Neural cell (in vitro differentiated cells): ENCODE data around the gene MACROD1. TPM values are rescaled to one million over a fixed set of nuclear protein-coding genes. Genes with fewer than 3 reads are reported as not detected.

Experiments
- H2AFZ ChIP-seq: fragments of 200-600, 300-800 bp; sonication (generic), shearing (Covaris generic); 2 replicates; pipeline ENCODE4 v1.6.0; 2014; ENCODE audit warnings: low read depth, mild to moderate bottlenecking, antibody characterized with exemption, low read length, moderate library complexity
- H3F3A ChIP-seq: fragments of 200-600 bp; shearing (Covaris generic); 2 replicates; pipeline ENCODE4 v1.6.1; 2016; ENCODE audit warnings: mild to moderate bottlenecking, moderate library complexity, mixed read lengths, antibody characterized with exemption, low read length; ENCODE audit not compliant: insufficient read depth, poor library complexity, severe bottlenecking
- H3K27ac ChIP-seq: fragments of 200-600, 300-800 bp; sonication (generic), shearing (Covaris generic); 2 replicates; pipeline ENCODE4 v1.5.1; 2014; ENCODE audit warnings: mild to moderate bottlenecking, low read length, moderate library complexity
- H3K27me3 ChIP-seq: fragments of 300-800, 200-600 bp; sonication (generic), shearing (Covaris generic); 2 replicates; pipeline ENCODE4 v1.6.0; 2014; ENCODE audit warnings: mild to moderate bottlenecking, low read depth, low read length, moderate library complexity; ENCODE audit not compliant: insufficient read depth
- H3K36me3 ChIP-seq: fragments of 300-800, 200-600 bp; sonication (generic), shearing (Covaris generic); 2 replicates; pipeline ENCODE4 v1.5.1; 2014; ENCODE audit warnings: mild to moderate bottlenecking, antibody characterized with exemption, low read length, moderate library complexity; ENCODE audit not compliant: insufficient read depth
- H3K4me2 ChIP-seq: fragments of 300-800, 200-600 bp; sonication (generic), shearing (Covaris generic); 2 replicates; pipeline ENCODE4 v1.6.0; 2014; ENCODE audit warnings: mild to moderate bottlenecking, low read length
- H3K4me3 ChIP-seq: fragments of 300-800, 200-600 bp; sonication (generic), shearing (Covaris generic); 2 replicates; pipeline ENCODE4 v1.5.1; 2014; ENCODE audit warnings: mild to moderate bottlenecking, low read length, moderate library complexity
- H3K79me2 ChIP-seq: fragments of 200-600 bp; shearing (Covaris generic); replicated peaks from 2 replicates; pipeline ENCODE4 v1.6.0; 2014; ENCODE audit warnings: mild to moderate bottlenecking, low read length, moderate library complexity; ENCODE audit not compliant: insufficient read depth
- H3K9ac ChIP-seq: fragments of 300-800, 200-600 bp; sonication (generic), shearing (Covaris generic); 2 replicates; pipeline ENCODE4 v1.6.1; 2016; ENCODE audit warnings: mild to moderate bottlenecking, low read length, mixed read lengths
- H3K9me2 ChIP-seq: fragments of 200-600 bp; shearing (Covaris generic); 2 replicates; pipeline ENCODE4 v1.6.1; 2016; ENCODE audit warnings: mild to moderate bottlenecking, low read length, mixed read lengths; ENCODE audit not compliant: insufficient read depth
- H3K9me3 ChIP-seq: fragments of 200-600, 300-800 bp; sonication (generic), shearing (Covaris generic); 2 replicates; pipeline ENCODE4 v1.6.1; 2016; ENCODE audit warnings: mild to moderate bottlenecking, mixed run types, low read length, moderate library complexity, mixed read lengths
- H4K20me1 ChIP-seq: fragments of 200-600 bp; shearing (Covaris generic); 2 replicates; pipeline ENCODE4 v1.6.1; 2016; ENCODE audit warnings: mild to moderate bottlenecking, mixed run types; ENCODE audit not compliant: insufficient read depth
- EP300 ChIP-seq: fragments of 450-650 bp; conservative IDR thresholded peaks from 2 replicates; pipeline ENCODE4 v1.6.1; 2014; ENCODE audit warnings: antibody characterized with exemption, mild to moderate bottlenecking, moderate library complexity; ENCODE audit not compliant: poor library complexity, severe bottlenecking
- EZH2 ChIP-seq: fragments of 200-600, 300-800 bp; shearing (Covaris generic), sonication (generic); IDR thresholded peaks from 2 replicates; pipeline ENCODE4 v1.6.1; 2014; ENCODE audit warnings: antibody characterized with exemption, low read length, borderline replicate concordance, mild to moderate bottlenecking; ENCODE audit not compliant: insufficient read depth, poor library complexity, severe bottlenecking
- MXI1 ChIP-seq: fragments of 450-650 bp; conservative IDR thresholded peaks from 2 replicates; pipeline ENCODE4 v1.6.1; 2014; ENCODE audit warnings: antibody characterized with exemption, mild to moderate bottlenecking; ENCODE audit not compliant: poor library complexity, severe bottlenecking
- POLR2AphosphoS5 ChIP-seq: IDR thresholded peaks from 2 replicates; pipeline ENCODE4 v1.6.1; 2012
- RAD21 ChIP-seq: fragments of 450-650 bp; conservative IDR thresholded peaks from 2 replicates; pipeline ENCODE4 v1.6.1; 2014; ENCODE audit warnings: antibody characterized with exemption, mild to moderate bottlenecking, moderate library complexity
- SMC3 ChIP-seq: fragments of 450-650 bp; conservative IDR thresholded peaks from 2 replicates; pipeline ENCODE4 v1.6.1; 2014; ENCODE audit warnings: antibody characterized with exemption, mild to moderate bottlenecking, moderate library complexity; ENCODE audit not compliant: poor library complexity
- TAF1 ChIP-seq: IDR thresholded peaks from 2 replicates; pipeline ENCODE4 v1.6.1; 2012; ENCODE audit warnings: low read depth
- polyA plus RNA-seq: library from polyadenylated mRNA; depleted of rRNA; stranded (reverse); fragments of >200 nt; gene quantifications from 2 replicates; pipeline ENCODE4 v1.2.3, GENCODE V29; 2014
- TF ChIP-seq, protein P1 (sequence below): fragments of 450-650 bp; IDR thresholded peaks from 2 replicates; pipeline ENCODE4 v1.5.1; 2014; ENCODE audit warnings: antibody characterized with exemption, mild to moderate bottlenecking, moderate library complexity; ENCODE audit not compliant: poor library complexity, severe bottlenecking
- TF ChIP-seq, protein P2 (sequence below): IDR thresholded peaks from 2 replicates; pipeline ENCODE4 v1.6.1; 2012; ENCODE audit warnings: borderline replicate concordance

The MACROD1 gene
- polyA plus RNA-seq, 1 donor from 2014 or later, result 30.8 TPM

DNA sequence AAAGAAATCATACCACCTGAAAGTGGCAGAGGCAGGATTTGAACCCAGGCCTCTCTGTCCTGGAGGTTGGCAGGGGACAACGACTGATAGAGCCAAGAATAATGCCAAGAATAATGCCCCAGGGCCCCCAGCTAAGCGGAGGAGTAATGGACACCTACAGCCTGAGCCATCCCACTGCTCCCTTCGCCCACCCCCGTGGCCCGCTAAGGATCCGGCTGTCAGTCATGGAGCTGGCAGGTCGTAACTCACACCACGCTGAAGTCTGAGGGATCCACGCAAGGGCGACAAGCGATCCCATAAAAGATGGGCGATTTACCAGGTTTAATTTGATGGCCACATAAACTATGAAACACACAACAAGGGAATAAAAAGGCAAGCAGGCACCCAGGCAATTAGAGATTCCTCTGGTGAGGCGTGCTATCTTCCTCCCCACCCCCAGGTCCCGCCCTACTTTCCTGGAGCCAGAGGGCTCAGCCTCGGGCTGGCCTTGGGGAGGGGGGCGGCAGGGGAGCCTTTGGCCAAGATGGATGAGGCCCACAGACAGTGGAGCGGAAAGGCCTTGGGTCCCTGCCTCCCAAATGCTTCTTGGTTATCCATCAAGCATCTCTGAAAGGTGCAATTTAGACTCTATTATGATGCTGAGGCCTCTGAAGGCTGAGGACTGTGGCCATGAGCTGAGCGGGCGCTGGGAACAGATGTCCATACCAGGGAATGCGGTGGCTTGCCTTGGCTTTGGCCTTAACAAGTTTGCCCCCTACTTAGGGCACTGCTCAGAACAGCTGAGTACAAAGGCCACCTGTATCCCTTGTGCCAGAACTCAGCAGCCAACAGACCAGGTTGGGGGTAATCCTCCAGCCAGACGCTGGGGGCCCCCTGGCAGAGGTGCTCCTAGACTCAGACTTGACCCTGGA lies 55.2 kb downstream of the MACROD1 start:
- Histone ChIP-seq H2AFZ (no peak overlapping the region), H3K9me3 (no peaks in the 10 kb centered on the region), H3F3A (no peaks in the 10 kb centered on the region), H4K20me1 (no peaks in the 10 kb centered on the region), H3K4me3 (no peak overlapping the region), H3K9me2 (no peaks in the 10 kb centered on the region), H3K27me3 (no peaks in the 10 kb centered on the region), H3K79me2 (no peaks in the 10 kb centered on the region), H3K4me2 (no peak overlapping the region), H3K9ac (no peak overlapping the region), H3K27ac (no peak overlapping the region), H3K36me3 (no peaks in the 10 kb centered on the region)
- TF ChIP-seq EZH2 (no peak), SMC3 (no peak), RAD21 (no peak), MXI1 (no peak), EP300 (no peak), POLR2AphosphoS5 (no peak), TAF1 (no peak)
- TF ChIP-seq, protein P1, sequence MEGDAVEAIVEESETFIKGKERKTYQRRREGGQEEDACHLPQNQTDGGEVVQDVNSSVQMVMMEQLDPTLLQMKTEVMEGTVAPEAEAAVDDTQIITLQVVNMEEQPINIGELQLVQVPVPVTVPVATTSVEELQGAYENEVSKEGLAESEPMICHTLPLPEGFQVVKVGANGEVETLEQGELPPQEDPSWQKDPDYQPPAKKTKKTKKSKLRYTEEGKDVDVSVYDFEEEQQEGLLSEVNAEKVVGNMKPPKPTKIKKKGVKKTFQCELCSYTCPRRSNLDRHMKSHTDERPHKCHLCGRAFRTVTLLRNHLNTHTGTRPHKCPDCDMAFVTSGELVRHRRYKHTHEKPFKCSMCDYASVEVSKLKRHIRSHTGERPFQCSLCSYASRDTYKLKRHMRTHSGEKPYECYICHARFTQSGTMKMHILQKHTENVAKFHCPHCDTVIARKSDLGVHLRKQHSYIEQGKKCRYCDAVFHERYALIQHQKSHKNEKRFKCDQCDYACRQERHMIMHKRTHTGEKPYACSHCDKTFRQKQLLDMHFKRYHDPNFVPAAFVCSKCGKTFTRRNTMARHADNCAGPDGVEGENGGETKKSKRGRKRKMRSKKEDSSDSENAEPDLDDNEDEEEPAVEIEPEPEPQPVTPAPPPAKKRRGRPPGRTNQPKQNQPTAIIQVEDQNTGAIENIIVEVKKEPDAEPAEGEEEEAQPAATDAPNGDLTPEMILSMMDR, result no peak
- TF ChIP-seq, protein P2, sequence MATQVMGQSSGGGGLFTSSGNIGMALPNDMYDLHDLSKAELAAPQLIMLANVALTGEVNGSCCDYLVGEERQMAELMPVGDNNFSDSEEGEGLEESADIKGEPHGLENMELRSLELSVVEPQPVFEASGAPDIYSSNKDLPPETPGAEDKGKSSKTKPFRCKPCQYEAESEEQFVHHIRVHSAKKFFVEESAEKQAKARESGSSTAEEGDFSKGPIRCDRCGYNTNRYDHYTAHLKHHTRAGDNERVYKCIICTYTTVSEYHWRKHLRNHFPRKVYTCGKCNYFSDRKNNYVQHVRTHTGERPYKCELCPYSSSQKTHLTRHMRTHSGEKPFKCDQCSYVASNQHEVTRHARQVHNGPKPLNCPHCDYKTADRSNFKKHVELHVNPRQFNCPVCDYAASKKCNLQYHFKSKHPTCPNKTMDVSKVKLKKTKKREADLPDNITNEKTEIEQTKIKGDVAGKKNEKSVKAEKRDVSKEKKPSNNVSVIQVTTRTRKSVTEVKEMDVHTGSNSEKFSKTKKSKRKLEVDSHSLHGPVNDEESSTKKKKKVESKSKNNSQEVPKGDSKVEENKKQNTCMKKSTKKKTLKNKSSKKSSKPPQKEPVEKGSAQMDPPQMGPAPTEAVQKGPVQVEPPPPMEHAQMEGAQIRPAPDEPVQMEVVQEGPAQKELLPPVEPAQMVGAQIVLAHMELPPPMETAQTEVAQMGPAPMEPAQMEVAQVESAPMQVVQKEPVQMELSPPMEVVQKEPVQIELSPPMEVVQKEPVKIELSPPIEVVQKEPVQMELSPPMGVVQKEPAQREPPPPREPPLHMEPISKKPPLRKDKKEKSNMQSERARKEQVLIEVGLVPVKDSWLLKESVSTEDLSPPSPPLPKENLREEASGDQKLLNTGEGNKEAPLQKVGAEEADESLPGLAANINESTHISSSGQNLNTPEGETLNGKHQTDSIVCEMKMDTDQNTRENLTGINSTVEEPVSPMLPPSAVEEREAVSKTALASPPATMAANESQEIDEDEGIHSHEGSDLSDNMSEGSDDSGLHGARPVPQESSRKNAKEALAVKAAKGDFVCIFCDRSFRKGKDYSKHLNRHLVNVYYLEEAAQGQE, result no peak

DNA sequence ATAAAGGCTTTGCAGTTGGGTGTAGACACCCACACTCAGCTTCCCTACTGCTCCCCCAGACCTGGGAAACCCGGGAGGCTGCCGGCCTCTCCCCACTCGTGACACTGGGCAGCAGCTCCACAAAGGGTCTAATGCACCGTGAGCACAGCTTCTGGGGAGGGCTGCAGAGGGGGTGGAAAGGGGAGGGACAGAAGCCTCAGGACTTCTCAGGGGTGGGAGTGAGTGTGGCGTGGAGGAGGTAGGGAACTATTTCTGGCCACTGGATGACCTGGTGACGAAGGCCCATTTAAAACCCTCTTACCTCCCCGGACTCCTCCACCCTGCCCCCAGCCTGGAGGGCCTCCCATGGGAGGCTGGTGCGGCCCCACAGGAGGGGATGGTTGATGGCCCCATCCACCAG lies 56.6 kb downstream of the MACROD1 start:
- Histone ChIP-seq H3K27ac (no peak overlapping the region), H3K9me2 (no peaks in the 10 kb centered on the region), H2AFZ (no peak overlapping the region), H3K27me3 (no peaks in the 10 kb centered on the region), H3K36me3 (no peaks in the 10 kb centered on the region), H3K9me3 (no peaks in the 10 kb centered on the region), H3K9ac (no peak overlapping the region), H3F3A (no peaks in the 10 kb centered on the region), H3K4me2 (no peak overlapping the region), H4K20me1 (no peaks in the 10 kb centered on the region), H3K79me2 (no peaks in the 10 kb centered on the region), H3K4me3 (no peak overlapping the region)
- TF ChIP-seq RAD21 (no peak), POLR2AphosphoS5 (no peak), EZH2 (no peak), MXI1 (no peak)
- TF ChIP-seq, protein P1, result no peak
